Measurements from ENCODE around the gene HOMER3. TPM values are rescaled to one million over a fixed set of nuclear protein-coding genes. Genes with fewer than 3 reads are reported as not detected.

The HOMER3 gene
- total RNA-seq, 1 experiment from 2014 or later, result 58.9 TPM

GRCh38 chr19:18951721-18952281, 10.8 kb upstream of the HOMER3 start:
- Mint-ChIP-seq H3K9me3 (ENCODE audit: unreplicated experiment) (peaks cover 8% of the 10 kb centered on the region), H3K4me3 (ENCODE audit: unreplicated experiment) (no peak overlapping the region), H3K36me3 (ENCODE audit: insufficient read depth, unreplicated experiment) (peaks cover 6% of the 10 kb centered on the region), H3K27ac (ENCODE audit: low read depth, unreplicated experiment) (no peak overlapping the region), H3K4me1 (ENCODE audit: insufficient read depth, unreplicated experiment) (peaks cover 18% of the 10 kb centered on the region), H3K27me3 (ENCODE audit: insufficient read depth, unreplicated experiment) (no peaks in the 10 kb centered on the region)
- BruUV-seq (replicated peaks), result no TSS peak
- intact Hi-C loops (cut with micrococcal nuclease), result loop anchor here (2.0 kb wide), 1 partner anchor 15 kb away; no protein-coding TSS in a partner anchor
- POLR2A ChIA-PET, result interaction anchor here (0.6 to 1.4 kb wide), 5 partner anchors 10 to 35 kb away, joined by 3 to 5 read pairs (median 4); partner anchors contain the start of genes COPE and DDX49
- no peak for TF ChIP-seq CTCF (IDR thresholded peaks at IDR 0.05; ENCODE audit: unreplicated experiment)
- DNase-seq (ENCODE audit: unreplicated experiment), result peak; percentile 75
- CTCF ChIA-PET, result interaction anchor here (1.6 kb wide), 1 partner anchor 9 kb away, joined by 3 read pairs; no protein-coding TSS in a partner anchor

GRCh38 chr19:18949858-18950257, 8.8 kb upstream of the HOMER3 start:
- ChIA-PET POLR2A (no interaction called here), CTCF (interaction anchor here (0.6 to 1.6 kb wide), 4 partner anchors 7 to 53 kb away, joined by 3 to 4 read pairs (median 3); no protein-coding TSS in a partner anchor)
- intact Hi-C loops (cut with micrococcal nuclease), result no loop called here
- H3K27me3 Mint-ChIP-seq (ENCODE audit: insufficient read depth, unreplicated experiment), result no peaks in the 10 kb centered on the region
- no peak for TF ChIP-seq CTCF (IDR thresholded peaks at IDR 0.05; ENCODE audit: unreplicated experiment)
- H3K36me3 Mint-ChIP-seq (ENCODE audit: insufficient read depth, unreplicated experiment), result peaks cover 6% of the 10 kb centered on the region
- no TSS peak for BruUV-seq (replicated peaks)
- peaks cover 18% of the 10 kb centered on the region for H3K4me1 Mint-ChIP-seq (ENCODE audit: insufficient read depth, unreplicated experiment)
- peaks cover 3% of the 10 kb centered on the region for H3K9me3 Mint-ChIP-seq (ENCODE audit: unreplicated experiment)
- H3K27ac Mint-ChIP-seq (ENCODE audit: low read depth, unreplicated experiment), result no peak overlapping the region
- no peak for DNase-seq (ENCODE audit: unreplicated experiment)
- H3K4me3 Mint-ChIP-seq (ENCODE audit: unreplicated experiment), result no peak overlapping the region

DNA sequence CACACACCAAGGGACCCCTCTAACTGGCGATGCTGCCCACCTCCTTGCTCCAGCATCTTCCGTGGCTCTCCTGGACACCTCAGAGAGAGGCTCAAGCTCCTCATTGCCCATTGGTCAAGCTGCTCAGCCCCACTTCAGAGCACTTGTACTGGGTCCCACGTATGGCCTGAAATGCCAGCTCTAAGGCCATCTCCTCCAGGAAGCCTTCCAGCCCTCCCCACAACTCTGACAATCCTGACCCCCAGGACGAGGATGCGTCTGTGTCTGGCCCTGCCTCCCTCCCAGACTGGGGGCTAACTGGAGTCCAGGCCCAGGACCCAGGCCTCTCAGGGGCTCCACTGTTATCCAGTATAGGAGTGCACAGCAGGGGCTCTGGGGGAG, 7.9 kb upstream of the HOMER3 start:
- H3K27ac Mint-ChIP-seq (ENCODE audit: low read depth, unreplicated experiment), result no peak overlapping the region
- intact Hi-C loops (cut with micrococcal nuclease), result no loop called here
- no peak for DNase-seq (ENCODE audit: unreplicated experiment)
- TF ChIP-seq CTCF (IDR thresholded peaks at IDR 0.05; ENCODE audit: unreplicated experiment), result no peak
- H3K4me1 Mint-ChIP-seq (ENCODE audit: insufficient read depth, unreplicated experiment), result peaks cover 18% of the 10 kb centered on the region
- H3K4me3 Mint-ChIP-seq (ENCODE audit: unreplicated experiment), result no peak overlapping the region
- H3K27me3 Mint-ChIP-seq (ENCODE audit: insufficient read depth, unreplicated experiment), result no peaks in the 10 kb centered on the region
- peaks cover 6% of the 10 kb centered on the region for H3K36me3 Mint-ChIP-seq (ENCODE audit: insufficient read depth, unreplicated experiment)
- ChIA-PET POLR2A (interaction anchor here (0.7 kb wide), 1 partner anchor 8 kb away, joined by 3 read pairs; the partner anchor contains the start of gene HOMER3), CTCF (interaction anchor here (0.7 kb wide), 2 partner anchors 197 to 768 kb away, joined by 3 read pairs; no protein-coding TSS in a partner anchor)
- H3K9me3 Mint-ChIP-seq (ENCODE audit: unreplicated experiment), result no peaks in the 10 kb centered on the region
- BruUV-seq (replicated peaks), result no TSS peak

- Mint-ChIP-seq H3K36me3 (ENCODE audit: insufficient read depth, unreplicated experiment) (peaks cover 6% of the 10 kb centered on the region), H3K9me3 (ENCODE audit: unreplicated experiment) (no peaks in the 10 kb centered on the region), H3K4me1 (ENCODE audit: insufficient read depth, unreplicated experiment) (peaks cover 17% of the 10 kb centered on the region), H3K27me3 (ENCODE audit: insufficient read depth, unreplicated experiment) (no peaks in the 10 kb centered on the region), H3K27ac (ENCODE audit: low read depth, unreplicated experiment) (no peak overlapping the region), H3K4me3 (ENCODE audit: unreplicated experiment) (no peak overlapping the region)
- ChIA-PET POLR2A (interaction anchor here (0.5 kb wide), 1 partner anchor 12 kb away, joined by 3 read pairs; no protein-coding TSS in a partner anchor), CTCF (interaction anchor here (0.7 kb wide), 2 partner anchors 197 to 767 kb away, joined by 3 read pairs; no protein-coding TSS in a partner anchor)
- intact Hi-C loops (cut with micrococcal nuclease), result no loop called here
- BruUV-seq (replicated peaks), result no TSS peak
- no peak for TF ChIP-seq CTCF (IDR thresholded peaks at IDR 0.05; ENCODE audit: unreplicated experiment)
- DNase-seq (ENCODE audit: unreplicated experiment), result no peak
Observed at GRCh38 chr19:18948075-18948975, 7.3 kb upstream of the HOMER3 start.
